ENCODE data around the gene CAPN3.

Gene CAPN3

DNA sequence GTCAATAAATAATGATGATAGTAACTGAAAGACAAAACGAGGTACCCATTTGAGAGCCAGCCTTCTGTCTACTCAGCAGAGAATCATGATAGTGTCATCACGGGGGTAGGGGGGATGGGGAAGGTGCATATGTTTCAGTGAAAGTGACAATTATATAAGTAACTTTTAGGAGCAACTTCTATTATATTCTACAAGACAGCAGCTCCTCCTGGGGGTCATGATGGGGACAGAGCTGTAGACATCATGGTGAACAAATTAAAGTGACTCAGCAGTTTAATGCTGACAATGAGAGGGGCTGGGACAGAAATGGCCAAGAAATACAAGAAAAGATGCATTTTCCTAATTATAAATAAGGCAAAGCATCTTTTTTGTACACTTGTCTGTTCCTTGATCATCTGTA, 11.8 kb downstream of the CAPN3 start:
- in situ Hi-C loops (cut with MboI; ENCODE audit: low pct_unique_long_range_greater_than_20kb, low sequenced_read_pairs, unreplicated experiment), result no loop called here
- DNase-seq (ENCODE audit: low spot score), result no peak
- TF ChIP-seq, protein P1, sequence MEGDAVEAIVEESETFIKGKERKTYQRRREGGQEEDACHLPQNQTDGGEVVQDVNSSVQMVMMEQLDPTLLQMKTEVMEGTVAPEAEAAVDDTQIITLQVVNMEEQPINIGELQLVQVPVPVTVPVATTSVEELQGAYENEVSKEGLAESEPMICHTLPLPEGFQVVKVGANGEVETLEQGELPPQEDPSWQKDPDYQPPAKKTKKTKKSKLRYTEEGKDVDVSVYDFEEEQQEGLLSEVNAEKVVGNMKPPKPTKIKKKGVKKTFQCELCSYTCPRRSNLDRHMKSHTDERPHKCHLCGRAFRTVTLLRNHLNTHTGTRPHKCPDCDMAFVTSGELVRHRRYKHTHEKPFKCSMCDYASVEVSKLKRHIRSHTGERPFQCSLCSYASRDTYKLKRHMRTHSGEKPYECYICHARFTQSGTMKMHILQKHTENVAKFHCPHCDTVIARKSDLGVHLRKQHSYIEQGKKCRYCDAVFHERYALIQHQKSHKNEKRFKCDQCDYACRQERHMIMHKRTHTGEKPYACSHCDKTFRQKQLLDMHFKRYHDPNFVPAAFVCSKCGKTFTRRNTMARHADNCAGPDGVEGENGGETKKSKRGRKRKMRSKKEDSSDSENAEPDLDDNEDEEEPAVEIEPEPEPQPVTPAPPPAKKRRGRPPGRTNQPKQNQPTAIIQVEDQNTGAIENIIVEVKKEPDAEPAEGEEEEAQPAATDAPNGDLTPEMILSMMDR (IDR thresholded peaks at IDR 0.05; ENCODE audit: extremely low read depth, insufficient read depth, missing control alignments), result no peak

DNA sequence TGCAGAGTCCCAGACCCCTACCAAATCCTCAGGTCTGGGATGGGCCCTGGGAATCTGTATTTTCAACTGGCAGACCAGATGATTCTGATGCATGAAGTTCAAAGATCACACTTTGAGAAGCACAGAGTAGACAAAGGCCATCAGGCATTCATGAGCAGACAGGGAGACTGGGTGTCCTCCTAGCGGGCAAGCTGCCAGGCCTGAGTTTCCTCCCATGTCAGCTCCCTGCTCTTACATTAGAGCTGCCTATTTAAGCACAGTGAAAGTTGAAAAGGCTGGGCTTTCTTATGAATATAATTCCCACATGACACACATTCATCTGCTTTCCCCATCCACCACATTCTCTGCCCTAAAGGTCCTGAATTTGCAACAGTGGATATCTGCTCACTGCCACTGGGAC, 14.0 kb downstream of the CAPN3 start:
- TF ChIP-seq, protein P1 (IDR thresholded peaks at IDR 0.05; ENCODE audit: extremely low read depth, insufficient read depth, missing control alignments), result no peak
- no peak for DNase-seq (ENCODE audit: low spot score)
- in situ Hi-C loops (cut with MboI; ENCODE audit: low pct_unique_long_range_greater_than_20kb, low sequenced_read_pairs, unreplicated experiment), result no loop called here

DNA sequence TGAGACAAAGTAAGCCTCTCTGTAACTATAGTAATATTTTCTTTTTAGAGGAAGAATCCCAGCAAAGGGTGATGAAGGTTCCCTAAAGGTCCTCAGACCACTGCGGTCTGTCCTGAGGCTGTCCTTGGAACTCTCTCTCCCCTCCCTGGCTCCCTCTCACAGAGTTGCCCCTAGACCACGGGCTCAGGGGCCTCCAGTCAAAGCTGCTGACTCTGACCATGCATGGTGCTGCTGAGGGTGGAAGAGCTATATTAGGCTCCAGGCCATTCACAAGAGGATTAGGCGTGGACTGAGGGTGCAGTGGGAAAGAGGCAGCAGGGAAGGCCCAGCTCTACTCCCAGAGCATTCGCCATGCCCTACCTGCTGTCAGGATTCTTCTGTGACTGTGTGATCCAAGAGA, 14.6 kb downstream of the CAPN3 start:
- TF ChIP-seq, protein P1 (IDR thresholded peaks at IDR 0.05; ENCODE audit: extremely low read depth, insufficient read depth, missing control alignments), result no peak
- no peak for DNase-seq (ENCODE audit: low spot score)

DNA sequence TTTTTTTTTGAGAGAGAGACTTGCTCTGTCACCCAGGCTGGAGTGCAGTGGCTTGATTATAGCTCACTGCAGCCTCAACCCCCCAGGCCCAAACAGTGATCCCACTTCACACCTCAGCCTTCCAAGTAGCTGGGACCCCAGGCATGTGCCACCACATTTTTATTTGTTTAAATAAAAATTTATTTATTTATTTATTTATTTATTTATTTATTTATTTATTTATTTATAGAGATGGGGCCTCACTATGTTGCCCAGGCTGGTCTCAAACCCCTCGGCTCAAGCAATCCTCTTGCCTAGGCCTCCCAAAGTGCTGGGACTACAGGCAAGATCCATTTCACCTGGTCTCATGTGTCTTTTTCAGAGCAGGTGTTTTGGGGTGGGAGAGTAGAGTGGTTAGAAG, 15.5 kb downstream of the CAPN3 start:
- TF ChIP-seq, protein P1 (IDR thresholded peaks at IDR 0.05; ENCODE audit: extremely low read depth, insufficient read depth, missing control alignments), result no peak
- in situ Hi-C loops (cut with MboI; ENCODE audit: low pct_unique_long_range_greater_than_20kb, low sequenced_read_pairs, unreplicated experiment), result no loop called here
- no peak for DNase-seq (ENCODE audit: low spot score)

More for the DNA sequence above, 14.6 kb downstream of the CAPN3 start:
- in situ Hi-C loops (cut with MboI; ENCODE audit: low pct_unique_long_range_greater_than_20kb, low sequenced_read_pairs, unreplicated experiment), result no loop called here

DNA sequence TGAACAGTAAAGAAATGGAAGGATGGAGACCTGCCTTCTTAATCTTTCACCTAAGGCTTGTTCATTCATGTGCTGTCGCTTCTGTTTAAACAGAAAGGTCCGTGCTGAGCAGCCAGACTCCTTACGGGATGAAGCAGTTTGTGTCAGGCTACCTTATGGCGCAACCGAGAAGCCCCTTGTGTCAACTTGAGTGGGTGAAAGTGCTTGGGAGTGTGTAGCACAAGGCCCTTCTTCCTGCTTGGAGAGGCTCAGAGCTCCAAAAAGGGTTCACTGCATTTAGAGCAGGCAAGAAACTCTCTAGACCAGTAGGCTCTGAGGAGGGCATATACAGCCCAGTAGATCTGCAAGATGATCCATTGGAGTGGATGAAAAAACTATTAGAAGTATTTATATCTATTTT, 16.0 kb downstream of the CAPN3 start:
- TF ChIP-seq, protein P1 (IDR thresholded peaks at IDR 0.05; ENCODE audit: extremely low read depth, insufficient read depth, missing control alignments), result no peak
- DNase-seq (ENCODE audit: low spot score), result no peak
- in situ Hi-C loops (cut with MboI; ENCODE audit: low pct_unique_long_range_greater_than_20kb, low sequenced_read_pairs, unreplicated experiment), result no loop called here

DNA sequence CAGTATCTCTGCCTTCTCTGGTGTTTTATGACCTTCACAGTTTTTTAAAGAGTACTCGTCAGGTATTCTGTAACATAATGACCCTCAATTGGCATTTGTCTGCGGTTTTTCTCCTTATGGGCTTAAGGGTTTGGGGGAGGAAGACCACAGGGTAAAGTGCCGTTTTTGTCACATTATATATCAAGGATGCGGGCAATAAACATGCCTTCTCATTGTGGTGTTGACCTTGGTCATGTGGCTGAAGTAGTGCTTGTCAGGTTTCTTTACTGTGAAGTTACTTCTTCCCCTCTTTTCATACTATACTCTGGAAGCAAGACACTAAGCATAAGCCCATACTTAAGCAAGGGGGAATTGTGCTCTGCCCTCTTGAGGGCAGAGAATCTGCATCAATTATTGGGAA, 16.6 kb downstream of the CAPN3 start:
- in situ Hi-C loops (cut with MboI; ENCODE audit: low pct_unique_long_range_greater_than_20kb, low sequenced_read_pairs, unreplicated experiment), result no loop called here
- DNase-seq (ENCODE audit: low spot score), result no peak
- TF ChIP-seq, protein P1 (IDR thresholded peaks at IDR 0.05; ENCODE audit: extremely low read depth, insufficient read depth, missing control alignments), result no peak

DNA sequence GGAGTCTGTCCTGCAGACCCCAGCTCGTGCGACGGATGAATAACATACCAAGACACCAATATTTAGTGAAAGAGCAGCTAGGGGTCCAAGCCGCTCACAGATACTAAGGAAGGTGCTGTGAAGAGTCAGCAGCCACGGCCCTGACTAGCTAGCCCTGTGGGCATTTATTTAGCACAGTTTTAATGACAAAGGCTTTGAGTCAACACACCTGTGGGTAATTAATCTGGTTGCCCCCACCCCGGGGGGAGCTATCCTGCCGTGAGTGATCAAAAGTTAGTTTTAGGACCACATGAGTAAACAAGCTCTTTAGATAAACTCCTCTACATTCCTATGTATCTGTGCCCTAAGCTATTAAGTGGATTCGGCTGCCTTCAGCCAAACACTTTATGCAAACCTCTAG, 18.7 kb downstream of the CAPN3 start:
- in situ Hi-C loops (cut with MboI; ENCODE audit: low pct_unique_long_range_greater_than_20kb, low sequenced_read_pairs, unreplicated experiment), result no loop called here
- no peak for DNase-seq (ENCODE audit: low spot score)
- TF ChIP-seq, protein P1 (IDR thresholded peaks at IDR 0.05; ENCODE audit: extremely low read depth, insufficient read depth, missing control alignments), result no peak
